ENCODE measurements around the gene ZC3H4. TPM values are rescaled to one million over a fixed set of nuclear protein-coding genes. Genes with fewer than 3 reads are reported as not detected.

ZC3H4 gene
- total and polyA plus RNA-seq, 9 of the 15 experiments (the other 6 are each of a cell fraction or from before 2014, with no cell fraction given): 2.2 to 75.6 (median 18.3) TPM

- intact Hi-C loops (cut with micrococcal nuclease): loop anchor here (5.0 kb wide), 2 partner anchors 74 to 89 kb away; no protein-coding TSS in a partner anchor
- Histone ChIP-seq H3K79me2 (ENCODE audit: control insufficient read depth, insufficient read depth, low read length) (peaks cover 58% of the 10 kb centered on the region), H3K4me1 (replicated peaks in 1 of 2; ENCODE audit: control insufficient read depth in 2 of 2, insufficient read depth in 2 of 2, low read length in 2 of 2) (peaks cover 2 to 19% of the 10 kb centered on the region in 2 experiments; a peak in 4 of 5 replicates), H2AFZ (ENCODE audit: low read depth, low read length) (no peak overlapping the region), H3K36me3 (ENCODE audit: control insufficient read depth, insufficient read depth, low read length) (peaks cover 94% of the 10 kb centered on the region), H3K9ac (ENCODE audit: insufficient read depth in 1 of 2, low read depth in 2 of 2, low read length in 2 of 2) (no peak overlapping the region), H3K4me3 (no peak overlapping the region), H3K9me1 (ENCODE audit: control insufficient read depth, insufficient read depth, low read length) (no peaks in the 10 kb centered on the region), H3K27ac (ENCODE audit: extremely low read depth, low read depth, low read length) (no peak overlapping the region), H3K27me3 (ENCODE audit: control insufficient read depth in 2 of 2, insufficient read depth in 2 of 2, low read length in 2 of 2) (no peaks in the 10 kb centered on the region), H4K20me1 (replicated peaks; ENCODE audit: control insufficient read depth, insufficient read depth, low read length) (no peaks in the 10 kb centered on the region; the same call in 1 of the 2 replicates), H3K4me2 (ENCODE audit: insufficient read depth, low read length) (no peak overlapping the region), H3K9me3 (replicated peaks; ENCODE audit: control insufficient read depth, insufficient read depth, low read depth, low read length) (no peaks in the 10 kb centered on the region)
- CTCF ChIA-PET (ENCODE audit: low intra/inter-chr PET ratio): no interaction called here
- 77% methylated on average over 2 of the region's 2 CpGs for WGBS (ENCODE audit: insufficient coverage, low coverage, missing lambda C conversion rate)
- in situ Hi-C loops (cut with MboI): loop anchor here (5.0 to 10.0 kb wide), 2 partner anchors 94 to 262 kb away; partner anchors contain the start of gene MEIS3
- FAIRE-seq (no peak), ATAC-seq (no peak), DNase-seq (ENCODE audit: extremely low read depth in 1 of 4, low spot score in 3 of 4) (no peak)
- BruUV-seq (replicated peaks): no TSS peak
- POLR2A ChIA-PET: no interaction called here
- TF ChIP-seq TCF7 (IDR thresholded peaks at IDR 0.05; ENCODE audit: borderline replicate concordance) (no peak), USF1 (CRISPR knock-in tag; IDR thresholded peaks at IDR 0.05) (no peak), ZNF586 (CRISPR knock-in tag; conservative IDR thresholded peaks at IDR 0.05) (no peak), SETDB1 (IDR thresholded peaks at IDR 0.05; ENCODE audit: low read length) (no peak), ZBTB26 (CRISPR knock-in tag; IDR thresholded peaks at IDR 0.05) (no peak), TAF9B (IDR thresholded peaks at IDR 0.05; ENCODE audit: partially characterized antibody) (no peak), PHF8 (IDR thresholded peaks at IDR 0.05; ENCODE audit: borderline replicate concordance, low read length) (no peak), GMEB1 (CRISPR knock-in tag; IDR thresholded peaks at IDR 0.05) (no peak), PATZ1 (CRISPR knock-in tag; IDR thresholded peaks at IDR 0.05; ENCODE audit: borderline replicate concordance) (no peak), E2F6 (IDR thresholded peaks at IDR 0.05; ENCODE audit: borderline replicate concordance in 1 of 2, extremely low read depth in 1 of 2, insufficient read depth in 1 of 2, insufficient read length in 1 of 2, low read depth in 1 of 2, low read length in 1 of 2, poor library complexity in 1 of 2, severe bottlenecking in 1 of 2) (no peak), ZNF512 (tag; IDR thresholded peaks at IDR 0.05) (no peak)
Measured at GRCh38 chr19:47153266-47153665, 39.7 kb upstream of the ZC3H4 start.
